GM21390 (cell line): ENCODE data around the gene RPL10A.

Source experiments
- ATAC-seq: cut with Tn5 transposase; IDR thresholded peaks from one replicate; pipeline ENCODE4 v1.9.1; 2021; ENCODE audit not compliant: unreplicated experiment

Gene RPL10A

DNA sequence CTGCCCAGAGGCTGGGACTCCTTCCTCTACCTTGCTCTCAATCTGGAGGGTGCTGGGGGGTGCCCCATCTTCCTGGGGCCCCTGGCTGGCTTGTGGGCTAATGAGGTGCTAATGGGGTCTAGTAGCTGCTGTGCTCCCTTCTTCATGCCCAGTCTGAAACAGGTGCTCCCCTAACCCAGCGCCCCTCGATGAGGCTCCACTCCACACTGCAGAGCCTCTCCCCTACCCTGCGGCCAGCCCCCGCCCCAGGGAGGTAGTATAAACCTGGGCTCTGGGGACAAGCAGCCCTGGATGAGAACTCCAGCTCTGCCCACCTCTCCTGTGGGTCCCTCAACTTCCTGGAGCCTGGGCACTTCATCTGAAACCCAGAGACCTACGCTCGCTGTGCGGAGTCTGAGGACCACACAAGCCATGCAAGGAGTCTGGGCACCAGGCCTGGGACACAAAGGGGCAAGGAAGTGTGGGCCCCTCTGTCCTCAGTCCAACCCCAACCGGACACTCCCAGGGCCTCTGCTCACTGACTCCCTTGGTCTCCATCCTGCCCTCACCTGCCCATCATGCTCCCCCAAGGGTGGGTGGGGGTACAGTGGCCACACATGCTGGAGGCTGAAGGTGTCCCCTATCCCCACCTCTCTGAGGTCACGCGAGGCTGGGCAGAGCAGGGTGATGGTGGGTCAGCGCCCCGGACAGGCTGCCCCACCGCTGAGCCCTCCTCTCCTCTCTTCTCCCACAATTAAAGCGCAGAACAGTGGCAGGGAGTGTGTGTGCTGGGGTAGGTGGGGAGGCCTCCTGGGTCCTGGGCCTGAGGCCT, 6.1 kb downstream of the RPL10A start:
- ATAC-seq, result no peak

DNA sequence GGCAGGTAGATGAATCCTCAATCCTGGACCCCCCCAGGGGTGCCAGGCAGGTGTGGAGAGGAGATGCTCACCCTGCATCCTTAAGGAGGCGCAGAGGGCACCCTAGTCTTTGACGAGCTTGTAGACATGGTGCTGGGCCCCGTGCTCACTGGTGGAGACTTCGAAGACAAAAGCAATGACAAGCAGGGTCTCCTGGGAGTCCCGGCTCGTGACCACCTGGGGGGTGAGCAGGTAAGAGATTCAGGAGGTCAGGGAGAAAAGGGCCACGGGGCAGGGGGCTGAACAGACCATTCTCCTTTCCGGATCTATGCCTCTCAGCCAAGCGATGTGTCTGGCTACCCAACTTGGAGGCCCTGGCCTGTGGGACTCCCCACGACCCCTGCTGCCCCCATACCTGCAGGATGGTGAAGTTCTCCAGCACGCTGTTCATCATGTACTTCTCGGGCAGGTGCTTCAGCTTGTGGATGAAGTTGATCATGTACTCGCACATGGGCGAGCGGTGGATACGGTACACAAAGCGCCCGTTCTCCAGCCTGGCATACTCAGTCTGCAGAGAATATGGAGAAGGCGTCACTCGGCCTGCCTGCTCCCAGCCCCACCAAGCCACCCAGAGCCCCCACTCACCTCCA, 6.9 kb downstream of the RPL10A start:
- no peak for ATAC-seq

DNA sequence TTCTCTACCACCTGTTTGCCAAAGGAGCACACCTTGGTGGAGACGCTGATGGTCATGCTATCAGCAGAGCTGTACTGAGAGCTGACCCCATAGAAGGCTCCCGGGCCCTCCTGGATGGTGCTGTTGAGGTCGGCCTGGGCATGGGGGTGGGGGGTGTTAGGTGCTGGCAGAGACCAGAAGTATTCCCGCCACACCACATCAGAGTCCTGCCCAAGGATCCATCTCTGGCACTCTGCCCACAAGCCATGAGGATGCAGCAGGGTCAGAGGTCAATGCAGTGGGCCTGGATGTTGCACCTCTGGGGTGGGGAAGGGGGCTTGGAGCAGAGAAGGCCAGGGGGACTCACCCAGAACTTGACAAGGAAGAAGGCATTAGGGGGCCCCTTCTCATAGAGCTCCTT, 7.4 kb downstream of the RPL10A start:
- no peak for ATAC-seq

DNA sequence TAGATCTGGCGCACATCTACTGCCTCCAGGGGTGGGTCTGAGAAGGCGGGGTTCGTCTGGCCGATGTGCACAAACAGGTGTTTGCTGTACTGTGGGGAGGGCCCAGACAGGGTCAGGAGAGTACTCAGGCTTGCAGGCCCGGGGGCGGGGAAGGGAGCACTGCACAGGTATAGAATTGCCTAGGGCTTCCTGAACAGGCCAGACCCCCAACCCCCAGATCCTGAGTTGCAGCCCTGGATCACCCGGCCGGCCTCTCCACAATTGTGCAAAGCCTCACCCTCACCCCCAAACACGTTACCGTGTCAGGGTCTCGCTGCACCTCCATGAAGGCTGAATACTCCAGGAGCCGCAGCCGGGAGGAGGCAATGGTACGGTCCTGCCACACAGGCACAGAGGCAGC, 7.8 kb downstream of the RPL10A start:
- no peak for ATAC-seq

DNA sequence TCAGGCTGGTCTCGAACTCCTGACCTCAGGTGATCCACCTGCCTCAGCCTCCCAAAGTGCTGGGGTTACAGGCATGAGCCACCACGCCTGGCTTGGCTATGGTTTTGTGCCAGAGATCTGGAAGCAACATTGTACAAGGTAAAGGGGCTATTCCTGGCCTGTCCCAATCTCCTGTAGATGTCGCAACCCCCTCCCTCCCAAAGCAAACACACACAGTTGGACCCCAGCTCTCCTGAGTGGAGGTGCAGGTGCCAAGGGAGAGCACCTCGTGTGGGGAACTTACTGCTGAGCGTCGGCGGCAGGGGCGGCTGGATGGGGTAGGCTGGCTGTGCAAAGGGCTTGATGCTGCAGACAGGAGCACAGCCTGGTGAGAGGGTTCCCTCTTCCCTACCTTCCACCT, 8.8 kb downstream of the RPL10A start:
- no peak for ATAC-seq

DNA sequence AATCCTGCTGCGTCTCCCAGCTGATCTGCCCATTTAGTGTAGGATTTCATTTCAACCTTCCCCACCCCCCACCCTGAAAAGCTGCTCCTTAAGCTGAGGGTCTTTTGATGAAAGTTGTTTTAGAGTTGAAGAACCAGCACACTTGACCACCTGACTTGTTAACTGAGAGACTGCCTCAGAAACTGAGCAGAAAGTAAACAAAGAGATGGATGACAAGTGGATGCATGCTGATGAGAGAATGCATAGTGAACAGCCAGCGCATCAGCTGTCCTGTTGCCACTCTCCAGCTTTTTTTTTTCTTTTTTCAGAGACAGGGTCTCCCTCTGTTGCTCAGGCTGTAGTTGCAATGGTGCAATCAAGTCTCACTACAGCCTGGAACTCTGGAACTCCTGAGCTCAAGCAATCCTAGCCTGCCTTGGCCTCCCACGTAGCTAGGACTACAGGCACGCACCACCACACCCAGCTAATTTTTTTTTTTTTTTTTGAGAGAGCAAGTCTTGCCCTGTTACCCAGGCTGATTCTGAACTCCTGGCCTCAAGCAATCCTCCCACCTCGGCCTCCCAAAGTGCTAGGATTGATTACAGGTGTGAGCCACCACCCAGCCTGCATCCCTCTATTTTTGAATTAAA, 9.5 kb downstream of the RPL10A start:
- no peak for ATAC-seq

DNA sequence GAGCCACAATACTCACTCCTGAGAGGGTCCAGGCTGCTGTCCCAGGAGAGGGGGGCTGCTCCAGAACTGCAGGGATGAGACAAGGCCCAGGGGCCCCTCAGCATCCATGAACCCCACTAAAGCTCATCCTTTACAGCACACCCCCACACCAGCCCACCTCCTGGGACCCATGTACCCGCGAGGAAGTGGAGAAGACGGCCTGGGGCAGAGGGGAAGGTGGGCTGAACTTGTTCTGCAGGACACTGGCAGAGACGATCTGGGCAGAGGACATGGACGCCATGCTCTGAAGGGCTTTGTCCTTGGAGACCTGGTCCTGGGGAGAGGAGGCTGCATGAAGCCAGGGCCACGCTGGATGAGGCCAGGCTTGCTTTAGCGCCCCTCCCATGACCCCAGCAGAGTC, 10.1 kb downstream of the RPL10A start:
- no peak for ATAC-seq

DNA sequence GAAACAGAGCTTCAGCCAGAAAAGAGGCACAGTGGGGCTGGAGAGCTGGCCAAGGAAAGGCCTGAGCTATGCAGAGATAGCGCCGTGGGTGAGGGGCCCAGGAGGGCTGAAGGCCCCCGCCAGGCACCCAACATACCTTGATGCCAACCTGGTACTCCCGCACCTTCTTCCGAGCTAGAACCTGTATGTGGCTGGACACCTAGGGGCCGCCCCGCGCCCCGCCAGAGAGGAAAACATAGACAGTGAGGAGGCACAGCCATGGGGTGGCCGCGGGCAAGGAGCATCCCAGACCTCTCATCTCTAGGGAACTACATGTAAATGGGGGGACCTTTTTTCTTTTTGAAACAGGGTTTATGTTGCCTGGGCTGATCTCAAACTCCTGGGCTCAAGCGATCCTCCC, 12.0 kb downstream of the RPL10A start:
- no peak for ATAC-seq

DNA sequence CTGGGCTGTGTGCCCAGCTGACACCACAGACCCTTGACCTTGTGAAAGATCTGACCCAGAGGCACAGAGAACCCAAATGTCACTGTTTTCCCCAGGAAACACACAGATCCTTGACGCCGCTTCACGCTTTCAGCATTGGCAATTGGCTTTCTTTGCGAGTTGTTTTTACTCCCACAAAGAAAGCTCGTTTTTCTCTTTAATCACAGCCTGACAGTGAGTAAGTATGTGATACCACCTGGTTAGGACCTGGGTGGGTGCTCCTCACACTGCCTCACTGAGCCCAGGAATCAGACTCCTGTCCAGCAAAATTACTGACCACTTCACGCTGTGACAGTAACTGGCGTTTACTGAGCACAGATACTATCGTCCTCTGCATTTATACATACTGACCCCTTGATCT, 13.0 kb downstream of the RPL10A start:
- ATAC-seq, result no peak

DNA sequence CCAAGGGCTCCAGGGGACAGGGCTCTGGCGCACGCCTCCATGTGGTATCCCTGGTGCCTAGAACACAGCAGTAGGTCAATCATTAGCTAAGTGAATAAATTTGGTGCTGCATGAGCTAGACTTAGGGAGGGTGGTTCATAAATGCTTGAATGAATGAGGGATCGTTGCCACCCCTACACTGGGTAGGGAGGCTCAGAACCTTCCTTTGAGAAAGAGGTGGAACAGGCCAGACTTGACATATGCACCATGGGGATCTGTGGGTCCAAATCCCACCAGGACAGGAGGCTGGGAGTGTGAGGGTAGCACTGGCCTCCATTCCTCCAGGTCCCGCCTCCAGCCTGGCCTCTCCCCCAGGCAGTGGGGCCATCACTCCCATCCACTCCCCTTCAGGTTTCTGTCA, 14.9 kb downstream of the RPL10A start:
- ATAC-seq, result no peak

DNA sequence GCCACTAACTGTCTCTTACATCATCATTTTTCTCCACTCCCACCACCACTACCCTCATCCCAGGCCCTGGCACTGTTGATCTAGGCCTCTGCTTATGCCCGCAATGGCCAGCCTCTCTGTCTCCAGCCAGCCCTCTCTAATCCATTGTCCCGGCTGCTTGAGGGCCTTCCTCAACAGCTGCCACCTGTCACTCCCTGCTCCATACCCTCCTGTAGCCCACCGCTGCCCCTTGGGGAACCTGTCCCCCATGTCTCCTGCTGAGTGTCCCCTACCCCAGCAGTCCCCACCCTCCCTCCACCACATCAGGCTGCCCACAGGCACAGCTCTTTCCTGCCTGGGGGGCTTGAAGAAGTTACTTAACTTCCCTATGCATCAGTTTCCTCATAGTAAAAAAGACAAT, 15.3 kb downstream of the RPL10A start:
- ATAC-seq, result no peak

DNA sequence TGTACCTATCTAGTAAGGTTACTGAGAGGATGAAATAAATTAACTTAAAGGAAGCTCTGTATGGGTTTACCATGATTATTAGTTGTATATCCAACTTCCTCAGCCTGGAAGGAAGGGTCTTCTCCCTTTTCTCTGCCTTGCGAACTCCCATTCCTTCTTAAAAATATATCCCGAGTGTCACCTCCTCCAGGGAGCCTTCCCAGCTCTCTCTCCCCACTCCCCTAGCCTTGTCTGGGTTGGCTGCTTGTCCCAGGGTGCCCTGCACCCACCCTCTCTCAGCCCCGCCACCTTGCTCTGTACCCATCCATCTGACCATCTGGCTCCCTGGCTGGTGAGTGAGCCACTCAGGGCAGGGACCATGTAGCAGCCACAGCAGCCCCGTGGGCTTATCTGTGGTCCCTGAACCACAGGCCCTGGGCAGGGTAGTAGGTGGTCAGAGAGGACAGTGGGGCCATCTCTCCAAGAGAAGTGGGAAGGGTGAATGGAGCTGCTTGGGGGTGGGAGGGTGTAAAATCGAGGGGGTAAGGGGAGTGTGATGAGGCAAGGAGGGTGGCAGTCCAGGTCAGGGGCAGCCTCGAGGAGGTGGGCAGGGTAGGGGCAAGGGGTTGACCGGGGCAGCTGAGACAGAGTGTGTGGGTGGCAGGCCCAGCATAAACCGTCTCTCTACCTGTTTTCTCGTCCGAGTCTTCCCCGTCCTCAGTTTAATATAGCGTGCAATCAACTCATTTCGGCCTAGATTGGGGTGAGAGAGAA, 15.9 kb downstream of the RPL10A start:
- no peak for ATAC-seq

DNA sequence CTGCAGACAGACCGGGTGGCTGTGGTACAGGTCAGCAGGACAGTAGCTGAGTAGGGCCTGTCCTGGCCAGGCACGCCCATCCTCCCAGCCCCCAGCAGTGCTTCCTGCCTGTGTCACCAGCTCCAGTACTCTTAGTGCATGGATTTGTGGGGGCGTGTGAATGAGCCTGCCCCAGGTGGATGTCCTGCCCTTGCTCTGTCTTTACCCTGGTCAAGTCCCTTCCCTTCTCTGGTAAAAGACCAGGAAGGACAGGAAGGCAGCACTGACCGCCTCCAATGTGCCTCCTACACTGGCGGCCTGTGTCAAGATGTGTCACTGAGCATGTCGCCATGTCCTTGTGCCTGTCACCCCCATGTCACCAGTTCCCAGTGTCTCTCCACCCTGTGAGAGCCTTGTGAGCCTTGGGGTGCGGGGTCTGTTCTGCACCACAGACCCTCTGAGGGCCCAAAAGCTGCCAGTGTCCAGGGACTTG, 16.8 kb downstream of the RPL10A start:
- no peak for ATAC-seq

DNA sequence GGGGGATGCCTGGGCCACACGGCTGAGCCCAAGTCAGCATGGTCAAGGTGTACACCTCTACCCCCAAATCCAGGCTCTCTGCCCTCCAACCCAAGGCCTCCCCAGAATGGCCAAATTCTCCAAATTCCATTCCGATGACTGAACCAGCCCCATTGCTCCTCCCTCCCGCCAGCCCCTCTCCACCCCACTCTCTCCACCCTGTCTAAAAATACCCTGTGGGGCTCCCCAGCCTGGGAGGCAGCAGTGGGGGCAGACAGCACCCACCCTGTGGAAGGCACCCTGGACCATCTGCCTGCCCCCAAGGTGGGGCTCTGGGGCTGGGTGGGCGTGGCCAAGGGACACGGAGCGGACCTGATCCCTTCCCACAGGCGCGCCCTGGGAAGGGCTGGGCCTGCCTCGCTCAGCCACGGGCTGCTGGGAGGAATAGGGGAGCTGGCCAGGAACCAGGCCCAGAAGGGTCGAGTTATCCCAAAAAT, 17.2 kb downstream of the RPL10A start:
- ATAC-seq, result no peak

DNA sequence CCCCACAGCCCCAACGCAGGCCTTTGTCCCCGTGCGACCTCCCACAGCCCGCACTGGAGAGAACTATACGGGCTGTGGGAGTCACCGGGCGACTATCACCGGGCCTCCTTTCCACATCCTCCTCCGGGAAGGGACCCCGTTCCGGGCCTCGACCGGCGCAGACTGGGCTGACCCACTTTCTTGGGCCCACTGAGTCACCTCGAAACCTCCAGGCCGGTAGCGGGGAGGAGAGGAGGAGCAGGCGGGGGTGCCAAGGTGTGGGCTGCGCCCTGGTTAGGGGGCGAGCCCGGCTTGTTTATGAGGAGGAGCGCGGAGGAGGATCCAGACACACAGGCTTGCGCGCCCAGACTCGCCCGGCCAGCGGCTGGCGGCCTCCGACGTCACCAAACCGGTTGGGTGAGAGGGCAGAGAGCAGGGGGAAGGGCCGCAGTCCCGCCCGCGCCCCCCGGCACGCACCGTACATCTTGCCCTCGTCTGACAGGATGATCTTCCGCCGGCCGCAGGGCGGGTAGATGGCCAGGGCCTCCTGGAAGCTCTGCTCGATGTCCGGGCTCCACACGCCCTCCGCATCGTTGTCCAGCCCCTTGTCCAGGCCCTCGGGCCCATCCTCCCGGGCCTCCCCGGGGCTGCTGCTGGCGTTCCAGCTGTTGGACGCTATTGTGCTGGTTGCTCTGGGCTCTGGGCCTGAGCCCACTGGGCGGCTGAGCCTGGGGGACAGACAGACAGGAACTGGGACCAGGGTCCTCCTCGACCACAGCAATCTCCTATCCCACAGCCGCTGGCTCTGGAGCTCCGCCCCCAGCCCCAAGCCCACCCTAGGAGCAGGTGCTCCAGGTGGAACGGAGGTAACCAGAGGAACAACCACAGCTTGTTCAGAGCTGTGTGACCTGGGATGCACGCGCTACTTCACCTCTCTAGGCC, 18.1 kb downstream of the RPL10A start:
- no peak for ATAC-seq

DNA sequence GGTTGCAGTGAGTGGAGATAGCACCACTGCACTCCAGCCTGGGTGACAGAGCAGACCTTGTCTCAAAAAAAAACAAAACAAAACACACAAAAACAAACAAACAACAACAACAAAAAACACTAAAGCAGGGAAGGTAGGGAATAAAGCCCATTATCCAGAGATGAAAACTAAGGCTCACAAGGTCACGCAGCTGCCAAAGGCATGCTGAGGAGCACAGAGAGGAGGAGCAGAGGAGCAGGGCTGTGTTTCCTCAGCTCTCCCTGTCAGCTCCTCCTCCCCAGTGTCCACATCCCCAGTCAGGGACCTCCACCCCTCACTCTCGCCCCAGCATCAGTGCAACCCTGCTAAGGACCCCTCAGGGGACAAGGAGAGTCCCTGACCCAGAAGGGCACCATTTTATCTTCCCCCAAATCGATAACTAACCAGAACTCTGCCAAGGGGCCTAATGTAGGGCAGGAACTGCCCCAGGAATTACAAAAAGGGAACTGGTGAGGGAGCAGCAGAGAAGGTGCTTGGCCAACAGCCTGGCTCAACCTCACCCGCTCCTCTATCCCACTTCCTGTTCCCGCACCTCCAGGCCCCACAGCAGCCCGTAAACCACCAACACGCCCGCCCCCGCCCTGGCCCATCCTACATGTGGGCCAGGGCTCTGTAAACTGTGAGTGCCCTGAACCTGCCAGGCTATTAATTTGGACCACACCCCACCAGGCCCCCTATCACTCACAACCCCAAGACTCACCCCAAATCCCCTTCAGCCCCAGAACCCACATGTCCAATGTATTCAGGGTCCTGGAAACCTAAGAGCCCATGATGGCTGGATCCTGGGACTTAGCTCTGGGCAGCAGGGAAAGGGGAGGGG, 19.7 kb downstream of the RPL10A start:
- no peak for ATAC-seq

DNA sequence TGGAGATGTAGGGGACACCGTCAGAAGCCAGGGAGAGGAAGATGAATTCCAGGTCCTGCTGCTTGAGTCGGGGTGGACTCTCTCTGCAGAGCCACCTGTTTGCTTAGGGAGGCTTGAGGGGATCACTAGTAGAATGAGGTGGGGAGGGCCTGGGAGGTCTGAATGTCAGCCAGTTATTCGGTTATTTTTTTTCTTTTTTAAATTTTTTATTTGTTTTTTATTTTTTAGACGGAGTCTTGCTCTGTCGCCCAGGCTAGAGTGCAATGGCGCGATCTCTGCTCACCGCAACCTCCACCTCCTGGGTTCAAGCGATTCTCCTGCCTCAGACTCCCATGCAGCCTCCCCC, 20.3 kb downstream of the RPL10A start:
- ATAC-seq, result no peak

DNA sequence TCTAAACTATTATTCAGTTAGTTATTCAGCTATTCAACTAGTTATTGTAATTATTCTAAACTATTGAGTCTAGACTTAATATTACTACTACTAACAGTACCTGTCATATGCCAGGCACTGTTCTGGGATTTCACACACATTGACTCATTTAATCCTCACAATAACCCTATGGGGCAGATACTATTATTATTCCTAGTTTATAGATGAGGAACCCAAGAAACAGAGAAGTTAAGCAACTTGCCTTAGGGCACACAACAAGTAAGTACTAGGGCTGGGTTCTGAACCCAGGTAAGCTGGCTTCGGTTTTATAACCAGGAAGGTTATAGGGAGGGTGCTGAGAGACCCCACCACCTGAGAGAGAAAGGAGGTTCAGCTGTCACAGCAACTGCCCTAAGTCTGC, 20.9 kb downstream of the RPL10A start:
- ATAC-seq, result no peak

DNA sequence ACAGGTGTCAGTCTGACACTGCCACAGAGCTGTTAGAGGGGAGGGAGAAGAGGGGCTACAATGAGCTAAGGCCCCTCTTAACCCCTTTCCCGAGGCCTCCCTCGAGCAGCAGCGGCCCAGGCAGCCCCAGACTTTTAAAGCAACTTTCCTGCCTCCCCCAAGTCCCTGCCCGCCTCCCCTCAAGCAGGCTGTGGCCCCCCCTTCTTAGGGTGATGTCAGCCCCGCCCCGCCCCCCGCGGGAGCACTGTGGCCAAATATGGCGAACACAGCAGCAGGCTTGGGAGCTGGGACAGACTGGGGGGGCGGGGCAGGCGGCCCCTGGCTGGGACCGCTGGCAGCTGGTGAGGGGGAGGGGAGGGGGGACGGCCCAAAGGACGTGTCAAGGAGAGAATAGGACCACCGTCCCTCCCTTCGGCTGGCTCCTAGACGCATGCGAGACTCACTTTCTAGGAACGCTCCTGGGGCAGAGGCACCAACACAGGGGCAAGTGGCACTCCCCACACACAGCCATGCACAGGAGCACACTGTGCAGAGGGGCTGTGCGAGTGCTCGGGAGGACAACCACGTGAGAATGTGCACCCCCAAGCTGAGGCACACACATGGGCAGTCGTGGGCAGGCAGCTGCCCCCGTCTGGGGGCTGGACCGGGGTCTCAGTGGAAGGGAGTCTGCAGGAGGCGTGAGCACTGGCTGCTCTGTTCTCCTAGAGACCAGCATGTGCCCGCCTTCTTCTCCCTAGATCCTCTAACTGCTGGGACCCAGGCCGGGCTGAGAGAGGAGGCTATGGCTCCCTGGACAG, 22.0 kb downstream of the RPL10A start:
- ATAC-seq, result no peak
